ENCODE data around the gene AASDH. TPM values are rescaled to one million over a fixed set of nuclear protein-coding genes. Genes with fewer than 3 reads are reported as not detected.

Gene AASDH
- total and polyA plus RNA-seq, 2 of the 13 experiments (the other 11 are each of a cell fraction or from before 2014, with no cell fraction given): 12.6 to 14.1 TPM

- TF ChIP-seq DDIT3 (CRISPR knock-in tag; IDR thresholded peaks at IDR 0.05) (no peak), TEAD3 (CRISPR knock-in tag; optimal IDR thresholded peaks at IDR 0.05; ENCODE audit: borderline replicate concordance) (no peak), SNAI1 (CRISPR knock-in tag; IDR thresholded peaks at IDR 0.05; ENCODE audit: borderline replicate concordance) (no peak), ZNF713 (CRISPR knock-in tag; IDR thresholded peaks at IDR 0.05) (no peak)
- TF ChIP-seq, protein P1, sequence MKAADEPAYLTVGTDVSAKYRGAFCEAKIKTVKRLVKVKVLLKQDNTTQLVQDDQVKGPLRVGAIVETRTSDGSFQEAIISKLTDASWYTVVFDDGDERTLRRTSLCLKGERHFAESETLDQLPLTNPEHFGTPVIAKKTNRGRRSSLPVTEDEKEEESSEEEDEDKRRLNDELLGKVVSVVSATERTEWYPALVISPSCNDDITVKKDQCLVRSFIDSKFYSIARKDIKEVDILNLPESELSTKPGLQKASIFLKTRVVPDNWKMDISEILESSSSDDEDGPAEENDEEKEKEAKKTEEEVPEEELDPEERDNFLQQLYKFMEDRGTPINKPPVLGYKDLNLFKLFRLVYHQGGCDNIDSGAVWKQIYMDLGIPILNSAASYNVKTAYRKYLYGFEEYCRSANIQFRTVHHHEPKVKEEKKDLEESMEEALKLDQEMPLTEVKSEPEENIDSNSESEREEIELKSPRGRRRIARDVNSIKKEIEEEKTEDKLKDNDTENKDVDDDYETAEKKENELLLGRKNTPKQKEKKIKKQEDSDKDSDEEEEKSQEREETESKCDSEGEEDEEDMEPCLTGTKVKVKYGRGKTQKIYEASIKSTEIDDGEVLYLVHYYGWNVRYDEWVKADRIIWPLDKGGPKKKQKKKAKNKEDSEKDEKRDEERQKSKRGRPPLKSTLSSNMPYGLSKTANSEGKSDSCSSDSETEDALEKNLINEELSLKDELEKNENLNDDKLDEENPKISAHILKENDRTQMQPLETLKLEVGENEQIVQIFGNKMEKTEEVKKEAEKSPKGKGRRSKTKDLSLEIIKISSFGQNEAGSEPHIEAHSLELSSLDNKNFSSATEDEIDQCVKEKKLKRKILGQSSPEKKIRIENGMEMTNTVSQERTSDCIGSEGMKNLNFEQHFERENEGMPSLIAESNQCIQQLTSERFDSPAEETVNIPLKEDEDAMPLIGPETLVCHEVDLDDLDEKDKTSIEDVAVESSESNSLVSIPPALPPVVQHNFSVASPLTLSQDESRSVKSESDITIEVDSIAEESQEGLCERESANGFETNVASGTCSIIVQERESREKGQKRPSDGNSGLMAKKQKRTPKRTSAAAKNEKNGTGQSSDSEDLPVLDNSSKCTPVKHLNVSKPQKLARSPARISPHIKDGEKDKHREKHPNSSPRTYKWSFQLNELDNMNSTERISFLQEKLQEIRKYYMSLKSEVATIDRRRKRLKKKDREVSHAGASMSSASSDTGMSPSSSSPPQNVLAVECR (CRISPR knock-in tag; IDR thresholded peaks at IDR 0.05; ENCODE audit: borderline replicate concordance): no peak
These were observed 75.9 kb downstream of the AASDH start (continued) for GRCh38 chr4:56311299-56311975.

DNA sequence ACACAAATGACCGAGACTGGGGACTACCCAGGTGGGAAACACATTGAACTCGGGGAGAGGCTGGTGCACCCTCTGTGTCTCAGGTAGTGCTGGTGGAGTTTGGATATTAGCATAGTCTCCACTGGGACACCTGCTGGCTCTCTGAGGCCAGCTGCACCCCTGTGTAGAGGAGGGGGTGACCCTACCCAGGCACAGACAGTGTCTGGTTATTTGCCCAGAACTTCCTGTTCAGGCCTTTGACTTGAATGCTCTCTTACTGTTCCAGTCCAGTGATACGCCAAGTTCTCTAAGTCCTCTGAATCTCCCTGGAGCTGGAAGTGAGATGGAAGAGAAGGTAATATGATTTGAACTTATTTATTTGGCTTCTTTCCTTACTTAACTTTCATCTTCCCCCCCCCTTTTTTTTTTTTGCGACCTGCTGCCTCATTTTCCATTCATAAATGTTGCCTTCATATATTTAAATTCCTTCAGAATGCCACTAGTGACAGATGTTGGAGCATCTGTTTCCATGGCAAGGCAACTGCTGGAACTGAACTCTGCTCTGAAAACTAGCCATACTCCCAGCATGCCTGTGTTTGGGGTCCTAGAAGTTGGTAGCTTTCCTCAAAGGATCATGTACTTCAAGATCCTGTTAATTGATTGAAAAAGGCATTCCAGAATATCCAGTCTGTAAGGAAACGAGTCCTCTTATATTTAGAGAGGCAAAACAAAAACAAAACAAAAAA lies 76.7 kb downstream of the AASDH start:
- H3K27ac ChIP-seq (ENCODE audit: extremely low read length, insufficient read depth, low read length): no peak overlapping the region
- WGBS (ENCODE audit: low lambda C conversion rate): 92% methylated on average over 5 of the region's 5 CpGs
- no peak overlapping the region for H3K4me2 ChIP-seq (ENCODE audit: low read depth, low read length)
- H4K20me1 ChIP-seq (ENCODE audit: insufficient read depth, low read length): no peaks in the 10 kb centered on the region
- FAIRE-seq: no peak
- no peak for ATAC-seq
- H3K9me3 ChIP-seq (ENCODE audit: low read length): no peaks in the 10 kb centered on the region
- no peak overlapping the region for H3K4me3 ChIP-seq (replicated peaks in 1 of 3; ENCODE audit: insufficient read depth in 1 of 3, low read depth in 2 of 3, low read length in 3 of 3)
- H3K79me2 ChIP-seq (ENCODE audit: insufficient read depth, low read length): no peaks in the 10 kb centered on the region
- POLR2A ChIA-PET: no interaction called here
- H3K9ac ChIP-seq (ENCODE audit: insufficient read depth, low read depth, low read length): no peak overlapping the region
- CTCF ChIA-PET (ENCODE audit: low intra/inter-chr PET ratio, low total read pairs): no interaction called here
- H3K36me3 ChIP-seq (replicated peaks in 1 of 2; ENCODE audit: control insufficient read depth in 1 of 2, insufficient read depth in 2 of 2, low read length in 2 of 2): no peaks in the 10 kb centered on the region
- no peaks in the 10 kb centered on the region for H3K27me3 ChIP-seq (ENCODE audit: control insufficient read depth in 1 of 2, insufficient read depth in 2 of 2, low read length in 2 of 2)
- peaks cover 21% of the 10 kb centered on the region for H3K4me1 ChIP-seq (ENCODE audit: insufficient read depth, low read length)
- DNase-seq (ENCODE audit: low spot score): no peak
- in situ Hi-C loops (cut with HindIII; ENCODE audit: extremely low pct_ligation_motif_present, low pct_unique_long_range_greater_than_20kb): no loop called here
- intact Hi-C loops (cut with micrococcal nuclease; ENCODE audit: unreplicated experiment): no loop called here
- H2AFZ ChIP-seq (ENCODE audit: low read length): no peak overlapping the region
- no TSS peak for BruUV-seq (replicated peaks)
- TF ChIP-seq CENPBD1 (CRISPR knock-in tag; IDR thresholded peaks at IDR 0.05; ENCODE audit: borderline replicate concordance, low read depth) (no peak), ZNF562 (CRISPR knock-in tag; IDR thresholded peaks at IDR 0.05; ENCODE audit: borderline replicate concordance) (no peak), ZSCAN29 (CRISPR knock-in tag; conservative IDR thresholded peaks at IDR 0.05) (no peak), NPAS2 (CRISPR knock-in tag; IDR thresholded peaks at IDR 0.05; ENCODE audit: borderline replicate concordance) (no peak), SAFB2 (CRISPR knock-in tag; IDR thresholded peaks at IDR 0.05; ENCODE audit: borderline replicate concordance, low read depth) (no peak), ZNF101 (CRISPR knock-in tag; IDR thresholded peaks at IDR 0.05; ENCODE audit: borderline replicate concordance, low read depth) (no peak), ZNF607 (CRISPR knock-in tag; IDR thresholded peaks at IDR 0.05; ENCODE audit: borderline replicate concordance) (no peak), ZNF616 (CRISPR knock-in tag; IDR thresholded peaks at IDR 0.05; ENCODE audit: low read depth) (no peak), ZNF737 (CRISPR knock-in tag; IDR thresholded peaks at IDR 0.05; ENCODE audit: borderline replicate concordance) (no peak)
- TF ChIP-seq, protein P2, sequence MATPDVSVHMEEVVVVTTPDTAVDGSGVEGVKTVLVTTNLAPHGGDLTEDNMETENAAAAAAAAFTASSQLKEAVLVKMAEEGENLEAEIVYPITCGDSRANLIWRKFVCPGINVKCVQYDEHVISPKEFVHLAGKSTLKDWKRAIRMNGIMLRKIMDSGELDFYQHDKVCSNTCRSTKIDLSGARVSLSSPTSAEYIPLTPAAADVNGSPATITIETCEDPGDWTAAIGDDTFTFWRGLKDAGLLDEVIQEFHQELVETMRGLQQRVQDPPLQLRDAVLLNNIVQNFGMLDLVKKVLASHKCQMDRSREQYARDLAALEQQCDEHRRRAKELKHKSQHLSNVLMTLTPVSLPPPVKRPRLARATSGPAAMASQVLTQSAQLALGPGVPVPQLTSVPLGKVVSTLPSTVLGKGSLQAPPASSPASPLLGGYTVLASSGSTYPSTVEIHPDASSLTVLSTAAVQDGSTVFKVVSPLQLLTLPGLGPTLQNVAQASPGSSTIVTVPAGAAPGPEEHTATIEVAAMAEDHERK (CRISPR knock-in tag; IDR thresholded peaks at IDR 0.05; ENCODE audit: low read depth): no peak

All from HepG2 (cell line).